HG02623 (cell line): ENCODE measurements around the gene USP2.

Experiments
- ATAC-seq: cut with Tn5 transposase; IDR thresholded peaks from one replicate; pipeline ENCODE4 v1.9.1; 2021; ENCODE audit warnings: moderate library complexity; ENCODE audit not compliant: unreplicated experiment

USP2 gene

GRCh38 chr11:119307974-119308373 is 73.5 kb downstream of the USP2 start:
- no peak for ATAC-seq

GRCh38 chr11:119307219-119307618 is 74.3 kb downstream of the USP2 start:
- ATAC-seq = no peak

GRCh38 chr11:119306373-119306890 is 75.1 kb downstream of the USP2 start:
- no peak for ATAC-seq

GRCh38 chr11:119305556-119306372 is 75.7 kb downstream of the USP2 start:
- ATAC-seq = no peak
